ENCODE measurements around the gene TEAD1. TPM values are rescaled to one million over a fixed set of nuclear protein-coding genes. Genes with fewer than 3 reads are reported as not detected.

The TEAD1 gene
- total and polyA plus RNA-seq, 2 experiments from 2014 or later, result 24.5 to 103 TPM

DNA sequence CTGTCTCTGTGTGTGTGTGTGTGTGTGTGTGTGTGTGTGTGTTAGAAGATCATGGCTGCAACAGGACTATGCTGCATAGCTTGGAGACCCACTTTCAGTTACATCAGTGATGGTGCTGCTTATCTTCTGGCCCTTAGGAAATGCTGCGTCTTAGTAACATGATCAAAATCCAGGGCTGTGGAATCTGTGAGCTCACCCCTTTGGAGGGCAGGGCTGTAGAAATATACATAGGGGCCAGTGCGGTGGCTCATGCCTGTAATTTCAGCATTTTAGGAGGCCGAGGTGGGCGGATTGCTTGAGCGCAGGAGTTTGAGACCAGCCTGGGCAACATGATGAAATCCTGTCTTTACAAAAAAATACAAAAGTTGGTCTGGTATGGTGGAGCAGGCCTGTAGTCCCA is 183.4 kb downstream of the TEAD1 start (continued):
- TF ChIP-seq, protein P1, sequence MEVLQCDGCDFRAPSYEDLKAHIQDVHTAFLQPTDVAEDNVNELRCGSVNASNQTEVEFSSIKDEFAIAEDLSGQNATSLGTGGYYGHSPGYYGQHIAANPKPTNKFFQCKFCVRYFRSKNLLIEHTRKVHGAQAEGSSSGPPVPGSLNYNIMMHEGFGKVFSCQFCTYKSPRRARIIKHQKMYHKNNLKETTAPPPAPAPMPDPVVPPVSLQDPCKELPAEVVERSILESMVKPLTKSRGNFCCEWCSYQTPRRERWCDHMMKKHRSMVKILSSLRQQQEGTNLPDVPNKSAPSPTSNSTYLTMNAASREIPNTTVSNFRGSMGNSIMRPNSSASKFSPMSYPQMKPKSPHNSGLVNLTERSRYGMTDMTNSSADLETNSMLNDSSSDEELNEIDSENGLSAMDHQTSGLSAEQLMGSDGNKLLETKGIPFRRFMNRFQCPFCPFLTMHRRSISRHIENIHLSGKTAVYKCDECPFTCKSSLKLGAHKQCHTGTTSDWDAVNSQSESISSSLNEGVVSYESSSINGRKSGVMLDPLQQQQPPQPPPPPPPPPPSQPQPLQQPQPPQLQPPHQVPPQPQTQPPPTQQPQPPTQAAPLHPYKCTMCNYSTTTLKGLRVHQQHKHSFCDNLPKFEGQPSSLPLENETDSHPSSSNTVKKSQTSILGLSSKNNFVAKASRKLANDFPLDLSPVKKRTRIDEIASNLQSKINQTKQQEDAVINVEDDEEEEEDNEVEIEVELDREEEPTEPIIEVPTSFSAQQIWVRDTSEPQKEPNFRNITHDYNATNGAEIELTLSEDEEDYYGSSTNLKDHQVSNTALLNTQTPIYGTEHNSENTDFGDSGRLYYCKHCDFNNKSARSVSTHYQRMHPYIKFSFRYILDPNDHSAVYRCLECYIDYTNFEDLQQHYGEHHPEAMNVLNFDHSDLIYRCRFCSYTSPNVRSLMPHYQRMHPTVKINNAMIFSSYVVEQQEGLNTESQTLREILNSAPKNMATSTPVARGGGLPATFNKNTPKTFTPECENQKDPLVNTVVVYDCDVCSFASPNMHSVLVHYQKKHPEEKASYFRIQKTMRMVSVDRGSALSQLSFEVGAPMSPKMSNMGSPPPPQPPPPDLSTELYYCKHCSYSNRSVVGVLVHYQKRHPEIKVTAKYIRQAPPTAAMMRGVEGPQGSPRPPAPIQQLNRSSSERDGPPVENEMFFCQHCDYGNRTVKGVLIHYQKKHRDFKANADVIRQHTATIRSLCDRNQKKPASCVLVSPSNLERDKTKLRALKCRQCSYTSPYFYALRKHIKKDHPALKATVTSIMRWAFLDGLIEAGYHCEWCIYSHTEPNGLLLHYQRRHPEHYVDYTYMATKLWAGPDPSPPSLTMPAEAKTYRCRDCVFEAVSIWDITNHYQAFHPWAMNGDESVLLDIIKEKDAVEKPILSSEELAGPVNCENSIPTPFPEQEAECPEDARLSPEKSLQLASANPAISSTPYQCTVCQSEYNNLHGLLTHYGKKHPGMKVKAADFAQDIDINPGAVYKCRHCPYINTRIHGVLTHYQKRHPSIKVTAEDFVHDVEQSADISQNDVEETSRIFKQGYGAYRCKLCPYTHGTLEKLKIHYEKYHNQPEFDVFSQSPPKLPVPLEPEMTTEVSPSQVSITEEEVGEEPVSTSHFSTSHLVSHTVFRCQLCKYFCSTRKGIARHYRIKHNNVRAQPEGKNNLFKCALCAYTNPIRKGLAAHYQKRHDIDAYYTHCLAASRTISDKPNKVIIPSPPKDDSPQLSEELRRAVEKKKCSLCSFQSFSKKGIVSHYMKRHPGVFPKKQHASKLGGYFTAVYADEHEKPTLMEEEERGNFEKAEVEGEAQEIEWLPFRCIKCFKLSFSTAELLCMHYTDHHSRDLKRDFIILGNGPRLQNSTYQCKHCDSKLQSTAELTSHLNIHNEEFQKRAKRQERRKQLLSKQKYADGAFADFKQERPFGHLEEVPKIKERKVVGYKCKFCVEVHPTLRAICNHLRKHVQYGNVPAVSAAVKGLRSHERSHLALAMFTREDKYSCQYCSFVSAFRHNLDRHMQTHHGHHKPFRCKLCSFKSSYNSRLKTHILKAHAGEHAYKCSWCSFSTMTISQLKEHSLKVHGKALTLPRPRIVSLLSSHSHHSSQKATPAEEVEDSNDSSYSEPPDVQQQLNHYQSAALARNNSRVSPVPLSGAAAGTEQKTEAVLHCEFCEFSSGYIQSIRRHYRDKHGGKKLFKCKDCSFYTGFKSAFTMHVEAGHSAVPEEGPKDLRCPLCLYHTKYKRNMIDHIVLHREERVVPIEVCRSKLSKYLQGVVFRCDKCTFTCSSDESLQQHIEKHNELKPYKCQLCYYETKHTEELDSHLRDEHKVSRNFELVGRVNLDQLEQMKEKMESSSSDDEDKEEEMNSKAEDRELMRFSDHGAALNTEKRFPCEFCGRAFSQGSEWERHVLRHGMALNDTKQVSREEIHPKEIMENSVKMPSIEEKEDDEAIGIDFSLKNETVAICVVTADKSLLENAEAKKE (CRISPR knock-in tag; IDR thresholded peaks at IDR 0.05), result no peak
- TF ChIP-seq STAT1 (IDR thresholded peaks at IDR 0.05; ENCODE audit: unreplicated experiment) (no peak), POLR2AphosphoS5 (IDR thresholded peaks at IDR 0.05; ENCODE audit: low read depth) (no peak), JUNB (IDR thresholded peaks at IDR 0.05; ENCODE audit: unreplicated experiment) (no peak), CREB1 (CRISPR knock-in tag; IDR thresholded peaks at IDR 0.05; ENCODE audit: low read depth) (no peak), EZH2 (IDR thresholded peaks at IDR 0.05; ENCODE audit: low read depth, unreplicated experiment) (no peak)

DNA sequence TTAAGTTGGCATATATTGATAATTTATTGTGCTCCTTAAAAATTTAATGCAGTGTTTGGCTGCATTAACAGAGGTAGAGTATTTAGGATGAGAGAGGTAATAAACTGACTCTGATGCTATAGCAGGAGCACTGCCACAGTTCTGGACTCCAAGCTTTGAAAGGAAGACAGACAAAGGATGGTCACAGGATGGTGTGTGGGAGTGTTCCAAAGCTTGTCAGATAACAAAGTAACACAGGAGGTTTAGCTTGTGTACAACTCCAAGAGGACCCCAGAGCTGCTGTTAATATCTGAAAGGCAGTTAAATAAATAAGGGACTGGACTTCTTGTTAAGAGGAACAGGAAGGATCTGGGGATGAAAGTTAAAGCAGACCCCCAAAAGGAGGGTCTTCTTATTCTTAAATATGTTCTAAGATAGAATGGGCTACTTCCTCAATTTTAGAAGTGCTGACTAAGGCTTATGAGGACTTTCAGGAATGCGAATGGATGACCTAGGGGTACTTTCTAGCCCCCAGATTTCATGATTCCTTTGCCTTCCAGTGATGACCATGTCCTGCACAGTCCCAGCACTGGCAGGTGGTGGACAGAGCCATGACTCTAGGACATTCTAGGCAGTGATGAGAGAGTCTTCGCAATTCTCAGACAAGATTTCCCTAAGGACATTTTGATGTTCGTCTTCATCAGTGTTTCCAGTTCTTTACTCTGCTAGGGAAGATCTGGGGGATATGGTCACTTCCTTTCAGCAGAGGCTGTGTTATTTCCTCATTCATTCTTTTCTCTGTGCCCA is 185.8 kb downstream of the TEAD1 start:
- H3K4me1 ChIP-seq (ENCODE audit: insufficient read depth), result peaks cover 30% of the 10 kb centered on the region
- H3K36me3 Mint-ChIP-seq (ENCODE audit: low read depth), result peaks cover 8% of the 10 kb centered on the region; the same call in 2 of the 3 replicates
- TF ChIP-seq STAT1 (IDR thresholded peaks at IDR 0.05; ENCODE audit: unreplicated experiment), result no peak
- no peak for TF ChIP-seq ZNF114 (CRISPR knock-in tag; IDR thresholded peaks at IDR 0.05)
- TF ChIP-seq, protein P2, sequence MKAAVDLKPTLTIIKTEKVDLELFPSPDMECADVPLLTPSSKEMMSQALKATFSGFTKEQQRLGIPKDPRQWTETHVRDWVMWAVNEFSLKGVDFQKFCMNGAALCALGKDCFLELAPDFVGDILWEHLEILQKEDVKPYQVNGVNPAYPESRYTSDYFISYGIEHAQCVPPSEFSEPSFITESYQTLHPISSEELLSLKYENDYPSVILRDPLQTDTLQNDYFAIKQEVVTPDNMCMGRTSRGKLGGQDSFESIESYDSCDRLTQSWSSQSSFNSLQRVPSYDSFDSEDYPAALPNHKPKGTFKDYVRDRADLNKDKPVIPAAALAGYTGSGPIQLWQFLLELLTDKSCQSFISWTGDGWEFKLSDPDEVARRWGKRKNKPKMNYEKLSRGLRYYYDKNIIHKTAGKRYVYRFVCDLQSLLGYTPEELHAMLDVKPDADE (IDR thresholded peaks at IDR 0.05), result no peak
- no peak for TF ChIP-seq JUNB (IDR thresholded peaks at IDR 0.05; ENCODE audit: unreplicated experiment)

More for the DNA sequence above, 185.8 kb downstream of the TEAD1 start:
- no peak overlapping the region for H2AFZ ChIP-seq
- DNase-seq (ENCODE audit: low spot score), result no peak
- ATAC-seq, result no peak
- no peaks in the 10 kb centered on the region for H3K36me3 ChIP-seq (ENCODE audit: insufficient read depth)
- H3K27me3 Mint-ChIP-seq (ENCODE audit: insufficient read depth, low read depth, poor library complexity), result peaks cover 2% of the 10 kb centered on the region
- no peaks in the 10 kb centered on the region for H4K20me1 ChIP-seq (replicated peaks; ENCODE audit: insufficient read depth)
- no peaks in the 10 kb centered on the region for H3K9me2 ChIP-seq (ENCODE audit: insufficient read depth)
- H3K9me3 Mint-ChIP-seq, result no peaks in the 10 kb centered on the region; the same call in 2 of the 3 replicates
- H3K27ac Mint-ChIP-seq, result peak overlapping the region; percentile 71
- H3K79me2 ChIP-seq (replicated peaks; ENCODE audit: insufficient read depth), result peaks cover 47% of the 10 kb centered on the region
- no peaks in the 10 kb centered on the region for H3K27me3 ChIP-seq (ENCODE audit: insufficient read depth)
- H3K4me3 Mint-ChIP-seq, result no peak overlapping the region
- no peak overlapping the region for H3K4me3 ChIP-seq
- H3K4me2 ChIP-seq, result no peak overlapping the region
- H3K27ac ChIP-seq (ENCODE audit: low read depth), result no peak overlapping the region
- H3K4me1 Mint-ChIP-seq, result peaks cover 69% of the 10 kb centered on the region
- 0 out of 2 replicates have a peak, but pooled peaks cover 5% of the 10 kb centered on the region for H3F3A ChIP-seq (replicated peaks; ENCODE audit: low read depth)
